GM19023 (cell line): ENCODE measurements around the gene G0S2.

Source experiments
- ATAC-seq: cut with Tn5 transposase; IDR thresholded peaks from one replicate; pipeline ENCODE4 v1.9.1; 2021; ENCODE audit warnings: mild to moderate bottlenecking, moderate library complexity; ENCODE audit not compliant: unreplicated experiment

G0S2 gene

DNA sequence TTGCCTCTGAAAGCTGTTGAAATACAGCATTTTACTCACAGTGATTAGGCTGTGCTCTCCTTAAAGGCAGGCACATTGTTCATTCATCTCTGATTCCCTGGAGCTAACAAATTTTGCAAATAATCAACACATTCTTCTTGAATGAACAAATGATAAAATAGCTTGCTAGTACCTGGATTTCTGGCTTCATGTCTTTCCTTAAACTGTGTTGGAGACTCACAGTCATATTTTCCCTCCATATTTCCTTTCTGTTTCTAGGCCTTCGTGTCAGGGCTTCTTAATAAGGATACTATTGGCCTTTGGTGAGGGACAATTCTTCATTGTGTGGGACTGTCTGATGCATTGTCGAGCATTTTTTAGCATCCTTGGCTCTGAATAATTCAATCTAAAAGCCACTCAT lies 39.1 kb downstream of the G0S2 start:
- ATAC-seq, result no peak

GRCh38 chr1:209715314-209715713 lies 40.1 kb downstream of the G0S2 start:
- no peak for ATAC-seq

- no peak for ATAC-seq
These were observed 42.6 kb downstream of the G0S2 start for GRCh38 chr1:209717818-209718217.

DNA sequence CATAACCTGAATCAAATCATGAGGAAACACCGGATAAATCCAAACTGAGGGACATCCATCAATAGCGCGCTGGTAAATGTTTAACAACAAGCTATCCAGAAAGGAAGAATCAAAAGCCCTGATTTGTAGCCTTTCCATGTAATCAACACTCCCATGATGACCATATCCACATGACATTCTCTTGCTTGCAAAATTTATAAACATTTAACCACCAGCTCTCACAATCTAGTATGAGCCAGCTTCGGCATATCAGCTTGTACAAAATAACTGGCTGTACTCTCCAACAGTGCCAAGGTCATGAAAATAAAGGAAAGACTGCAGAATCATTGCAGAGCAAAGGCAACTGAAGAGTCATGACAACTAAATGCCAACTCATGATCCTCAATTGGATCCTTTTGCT lies 45.1 kb downstream of the G0S2 start:
- ATAC-seq, result no peak

DNA sequence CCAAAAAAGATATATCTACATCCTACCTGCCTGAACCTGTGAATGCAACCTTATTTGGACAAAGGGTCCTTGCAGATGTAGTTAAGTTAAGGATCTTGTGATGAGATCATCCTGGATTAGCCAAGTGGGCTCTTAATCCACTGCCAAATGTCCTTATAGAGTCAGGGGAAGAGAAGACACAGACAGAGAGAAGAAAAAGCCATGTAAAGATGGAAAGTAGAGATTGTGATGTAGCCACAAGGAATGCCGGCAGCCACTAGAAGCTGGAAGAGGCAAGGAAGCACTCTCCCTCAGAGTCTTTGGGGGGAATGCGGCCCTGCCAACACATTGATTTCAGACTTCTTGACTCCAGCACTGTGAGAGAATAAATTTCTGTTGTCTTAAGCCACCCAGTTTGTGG lies 45.6 kb downstream of the G0S2 start:
- no peak for ATAC-seq

- no peak for ATAC-seq
These were observed 46.1 kb downstream of the G0S2 start for GRCh38 chr1:209721323-209721722.

- ATAC-seq, result no peak
These were observed 48.1 kb downstream of the G0S2 start for GRCh38 chr1:209723265-209723664.

DNA sequence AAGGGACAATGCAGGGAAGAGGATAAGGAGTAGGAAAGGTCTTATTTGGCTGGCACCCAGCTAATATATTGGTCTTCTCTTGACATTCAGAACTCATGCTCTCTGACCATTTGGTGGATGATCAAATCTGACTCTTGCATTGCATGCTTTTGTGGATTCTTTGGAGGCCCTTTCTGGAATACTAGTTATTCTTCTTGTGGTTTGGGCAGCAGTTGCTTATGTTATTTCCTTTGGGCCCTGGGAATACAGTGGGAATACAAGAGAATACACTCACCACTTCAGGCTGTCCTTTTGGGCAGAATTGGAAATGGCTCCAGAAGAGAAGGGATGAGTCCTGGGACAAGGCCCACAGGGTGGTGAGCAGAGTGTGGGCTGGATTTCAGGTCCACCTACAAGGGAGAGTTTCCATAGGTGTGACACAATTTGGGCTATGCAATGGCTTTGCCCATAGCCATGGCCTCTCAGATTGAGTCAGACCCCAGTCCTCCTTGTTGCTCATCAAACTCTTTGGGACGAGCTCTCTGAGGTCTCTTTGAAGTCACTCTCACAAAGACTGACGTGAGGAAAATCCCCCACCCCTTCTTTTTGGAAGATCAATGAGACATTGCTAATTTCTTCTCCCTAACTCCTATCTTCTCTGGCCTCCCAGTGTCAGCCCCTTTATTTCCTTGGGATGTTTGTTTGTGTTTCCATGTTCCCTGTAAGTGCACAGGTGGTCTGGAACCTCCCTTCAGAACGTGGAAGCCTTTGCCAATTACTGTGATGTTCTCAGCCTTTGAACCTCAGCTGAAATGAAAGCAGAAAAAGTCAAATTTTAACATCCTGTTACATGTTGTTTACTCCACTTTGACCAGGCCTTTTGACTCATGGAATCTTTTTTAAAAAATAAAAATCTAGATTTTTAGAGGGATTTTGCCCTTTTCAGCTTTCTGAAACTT lies 48.8 kb downstream of the G0S2 start:
- ATAC-seq, result no peak
